ENCODE results near the gene CSRNP2.

DNA sequence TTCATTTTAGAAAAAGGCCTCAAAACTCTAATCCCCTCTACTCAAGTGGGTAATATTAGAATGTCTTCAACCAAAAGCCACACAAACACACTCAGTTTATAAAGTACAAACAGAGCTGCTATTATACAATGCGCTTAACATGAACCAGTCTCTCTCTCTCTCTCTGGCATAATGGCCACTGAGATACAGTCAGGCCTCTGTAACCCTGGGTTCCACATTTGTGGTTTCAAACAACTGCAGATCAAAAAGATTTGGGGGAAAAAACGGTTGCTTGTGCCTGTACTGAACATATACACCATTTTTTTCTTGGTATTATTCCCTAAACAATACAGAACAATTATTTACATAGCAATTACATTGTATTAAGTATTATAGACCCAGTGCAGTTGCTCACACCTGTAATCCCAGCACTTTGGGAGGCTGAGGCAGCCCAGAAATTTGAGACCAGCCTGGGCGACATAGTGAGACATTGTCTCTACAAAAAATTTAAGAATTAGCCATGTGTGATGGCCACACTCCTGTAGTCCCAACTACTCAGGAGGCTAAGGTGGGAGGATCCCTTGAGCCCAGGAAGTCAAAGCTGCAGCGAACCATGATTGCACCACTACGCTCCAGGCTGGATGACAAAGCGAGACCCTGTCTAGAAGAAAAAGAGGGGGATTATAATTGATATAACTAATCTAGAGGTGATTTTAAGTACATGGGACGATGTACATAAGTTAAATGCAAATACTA is 62.8 kb downstream of the CSRNP2 start:
- TF ChIP-seq, protein P1, sequence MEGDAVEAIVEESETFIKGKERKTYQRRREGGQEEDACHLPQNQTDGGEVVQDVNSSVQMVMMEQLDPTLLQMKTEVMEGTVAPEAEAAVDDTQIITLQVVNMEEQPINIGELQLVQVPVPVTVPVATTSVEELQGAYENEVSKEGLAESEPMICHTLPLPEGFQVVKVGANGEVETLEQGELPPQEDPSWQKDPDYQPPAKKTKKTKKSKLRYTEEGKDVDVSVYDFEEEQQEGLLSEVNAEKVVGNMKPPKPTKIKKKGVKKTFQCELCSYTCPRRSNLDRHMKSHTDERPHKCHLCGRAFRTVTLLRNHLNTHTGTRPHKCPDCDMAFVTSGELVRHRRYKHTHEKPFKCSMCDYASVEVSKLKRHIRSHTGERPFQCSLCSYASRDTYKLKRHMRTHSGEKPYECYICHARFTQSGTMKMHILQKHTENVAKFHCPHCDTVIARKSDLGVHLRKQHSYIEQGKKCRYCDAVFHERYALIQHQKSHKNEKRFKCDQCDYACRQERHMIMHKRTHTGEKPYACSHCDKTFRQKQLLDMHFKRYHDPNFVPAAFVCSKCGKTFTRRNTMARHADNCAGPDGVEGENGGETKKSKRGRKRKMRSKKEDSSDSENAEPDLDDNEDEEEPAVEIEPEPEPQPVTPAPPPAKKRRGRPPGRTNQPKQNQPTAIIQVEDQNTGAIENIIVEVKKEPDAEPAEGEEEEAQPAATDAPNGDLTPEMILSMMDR (IDR thresholded peaks at IDR 0.05; ENCODE audit: low read depth, low read length) = no peak
- no peak for TF ChIP-seq POLR2A (IDR thresholded peaks at IDR 0.05; ENCODE audit: extremely low read depth, insufficient read length)
- no peak for TF ChIP-seq MYC (IDR thresholded peaks at IDR 0.05; ENCODE audit: low read depth, low read length)

Measured in NB4 (cell line).